Measurements from ENCODE around the gene ISM1. TPM values are rescaled to one million over a fixed set of nuclear protein-coding genes. Genes with fewer than 3 reads are reported as not detected.
A peak's percentile ranks its signal among the peaks of the same experiment; 100 is the strongest.

ISM1 gene
- total RNA-seq, 4 donors from 2014 or later = 0.49 to 6.2 (median 2.3) TPM; not detected in 1

- peak overlapping the region in 1 of 2 donors; percentile 2 for H3K27ac ChIP-seq
- no peak for TF ChIP-seq CTCF (IDR thresholded peaks at IDR 0.05)
- no peak for TF ChIP-seq POLR2A (IDR thresholded peaks at IDR 0.05)
- H3K27me3 ChIP-seq = no peaks in the 10 kb centered on the region
- no peaks in the 10 kb centered on the region for H3K4me1 ChIP-seq
- intact Hi-C loops (cut with DNase I; ENCODE audit: low total_unique reads) = no loop called here
- H3K9me3 ChIP-seq = no peaks in the 10 kb centered on the region
- H3K36me3 ChIP-seq = no peaks in the 10 kb centered on the region
- no peak overlapping the region for H3K4me3 ChIP-seq
- DNase-seq = peak; percentile 16 to 36
These were observed 28.2 kb downstream of the ISM1 start for GRCh38 chr20:13249118-13249797.

GRCh38 chr20:13249798-13250170 lies 28.7 kb downstream of the ISM1 start:
- TF ChIP-seq CTCF (IDR thresholded peaks at IDR 0.05) = no peak
- TF ChIP-seq POLR2A (IDR thresholded peaks at IDR 0.05) = no peak
- intact Hi-C loops (cut with DNase I; ENCODE audit: low total_unique reads) = no loop called here
- DNase-seq = no peak
- no peaks in the 10 kb centered on the region for H3K27me3 ChIP-seq
- H3K4me3 ChIP-seq = no peak overlapping the region
- H3K9me3 ChIP-seq = no peaks in the 10 kb centered on the region
- H3K36me3 ChIP-seq = no peaks in the 10 kb centered on the region
- no peaks in the 10 kb centered on the region for H3K4me1 ChIP-seq
- H3K27ac ChIP-seq = peak overlapping the region in 1 of 2 donors; percentile 2

GRCh38 chr20:13250251-13250650 lies 29.2 kb downstream of the ISM1 start:
- Histone ChIP-seq H3K9me3 (no peaks in the 10 kb centered on the region), H3K27me3 (no peaks in the 10 kb centered on the region), H3K36me3 (no peaks in the 10 kb centered on the region), H3K4me1 (no peaks in the 10 kb centered on the region), H3K27ac (peak overlapping the region in 1 of 2 donors; percentile 2), H3K4me3 (no peak overlapping the region)
- TF ChIP-seq POLR2A (IDR thresholded peaks at IDR 0.05) = no peak
- no peak for TF ChIP-seq CTCF (IDR thresholded peaks at IDR 0.05)
- DNase-seq = no peak
- intact Hi-C loops (cut with DNase I; ENCODE audit: low total_unique reads) = no loop called here

GRCh38 chr20:13251106-13251903 lies 30.2 kb downstream of the ISM1 start:
- no peak overlapping the region for H3K27ac ChIP-seq
- H3K27me3 ChIP-seq = no peaks in the 10 kb centered on the region
- no peaks in the 10 kb centered on the region for H3K9me3 ChIP-seq
- no peak overlapping the region for H3K4me3 ChIP-seq
- no peaks in the 10 kb centered on the region for H3K4me1 ChIP-seq
- intact Hi-C loops (cut with DNase I; ENCODE audit: low total_unique reads) = no loop called here
- no peaks in the 10 kb centered on the region for H3K36me3 ChIP-seq
- DNase-seq = peak in 1 of 2 donors; percentile 26
- TF ChIP-seq CTCF (IDR thresholded peaks at IDR 0.05) (no peak), POLR2A (IDR thresholded peaks at IDR 0.05) (no peak)

- Histone ChIP-seq H3K4me3 (no peak overlapping the region), H3K27me3 (no peaks in the 10 kb centered on the region), H3K9me3 (no peaks in the 10 kb centered on the region), H3K27ac (no peak overlapping the region), H3K4me1 (no peaks in the 10 kb centered on the region), H3K36me3 (no peaks in the 10 kb centered on the region)
- no peak for TF ChIP-seq POLR2A (IDR thresholded peaks at IDR 0.05)
- TF ChIP-seq CTCF (IDR thresholded peaks at IDR 0.05) = no peak
- intact Hi-C loops (cut with DNase I; ENCODE audit: low total_unique reads) = no loop called here
- peak in 1 of 2 donors; percentile 22 for DNase-seq
These were observed 30.8 kb downstream of the ISM1 start for GRCh38 chr20:13251904-13252297.
